Astrocyte of the hippocampus (primary cell): ENCODE data around the gene CDH9.

Experiments
- DNase-seq: peaks from one replicate; pipeline ENCODE4 v3.0.0; 2011; ENCODE audit warnings: low read depth, low spot score

The CDH9 gene

GRCh38 chr5:27038476-27038875 is at the start of gene CDH9:
Gene CDH9 (minus strand): TSS chr5:27038586. CDS start chr5:26988333, 50,253 bp downstream.
- peak; percentile 11 for DNase-seq

- DNase-seq = no peak
Measured at GRCh38 chr5:27087747-27088146, 49.4 kb upstream of the CDH9 start.

- DNase-seq = peak; percentile 76
Measured at GRCh38 chr5:27083449-27084415, 45.3 kb upstream of the CDH9 start.

- no peak for DNase-seq
Measured at GRCh38 chr5:27080147-27080546, 41.8 kb upstream of the CDH9 start.

GRCh38 chr5:27062451-27062850 is 24.1 kb upstream of the CDH9 start:
- DNase-seq = no peak

- no peak for DNase-seq
Measured at GRCh38 chr5:27048510-27048909, 10.1 kb upstream of the CDH9 start.

- DNase-seq = no peak
Measured at GRCh38 chr5:27041372-27041771, 3.0 kb upstream of the CDH9 start.

- DNase-seq = no peak
Measured at GRCh38 chr5:27034565-27034964, 3.8 kb downstream of the CDH9 start.

- no peak for DNase-seq
Measured at GRCh38 chr5:27026801-27027200, 11.6 kb downstream of the CDH9 start.

GRCh38 chr5:27026063-27026462 is 12.3 kb downstream of the CDH9 start:
- no peak for DNase-seq

- DNase-seq = no peak
Measured at GRCh38 chr5:27021471-27021870, 16.9 kb downstream of the CDH9 start.

- peak; percentile 35 for DNase-seq
Measured at GRCh38 chr5:27020973-27021372, 17.4 kb downstream of the CDH9 start.

GRCh38 chr5:27015758-27016157 is 22.6 kb downstream of the CDH9 start:
- DNase-seq = no peak

- DNase-seq = no peak
Measured at GRCh38 chr5:27011274-27011673, 27.1 kb downstream of the CDH9 start.

- peak; percentile 9 for DNase-seq
Measured at GRCh38 chr5:27010646-27011045, 27.7 kb downstream of the CDH9 start.

- no peak for DNase-seq
Measured at GRCh38 chr5:27009540-27009915, 28.9 kb downstream of the CDH9 start.

- no peak for DNase-seq
Measured at GRCh38 chr5:27008604-27009539, 29.5 kb downstream of the CDH9 start.

GRCh38 chr5:27007121-27007520 is 31.3 kb downstream of the CDH9 start:
- DNase-seq = no peak

- no peak for DNase-seq
Measured at GRCh38 chr5:26986985-26987384, 51.4 kb downstream of the CDH9 start.

- no peak for DNase-seq
Measured at GRCh38 chr5:26981750-26982149, 56.6 kb downstream of the CDH9 start.

- no peak for DNase-seq
Measured at GRCh38 chr5:26959290-26959689, 79.1 kb downstream of the CDH9 start.

GRCh38 chr5:26955161-26955560 is 83.2 kb downstream of the CDH9 start:
- DNase-seq = no peak
